G401.6 (cell line): ENCODE measurements around the gene JPH2.

Experiments used
- FAIRE-seq: peaks from 2 replicates; lab custom pipeline; 2012; peaks lifted over from hg19 to GRCh38; lab: Jason Lieb, UNC

Gene JPH2

GRCh38 chr20:44187054-44187771 lies at the start of gene JPH2:
Gene JPH2, minus strand, starts transcription at chr20:44187188. Its CDS starts 483 bp downstream, at chr20:44186705.
- no peak for FAIRE-seq

GRCh38 chr20:44235702-44236101 lies 48.7 kb upstream of the JPH2 start:
- FAIRE-seq: no peak

- FAIRE-seq: no peak
These were observed 47.8 kb upstream of the JPH2 start for GRCh38 chr20:44234566-44235317.

GRCh38 chr20:44233436-44234016 lies 46.5 kb upstream of the JPH2 start:
- no peak for FAIRE-seq

- peak; percentile 68 for FAIRE-seq
These were observed 45.5 kb upstream of the JPH2 start for GRCh38 chr20:44232469-44232856.

- FAIRE-seq: no peak
These were observed 44.9 kb upstream of the JPH2 start for GRCh38 chr20:44231713-44232468.

GRCh38 chr20:44231193-44231592 lies 44.2 kb upstream of the JPH2 start:
- FAIRE-seq: no peak

- no peak for FAIRE-seq
These were observed 41.7 kb upstream of the JPH2 start for GRCh38 chr20:44228465-44229258.

- no peak for FAIRE-seq
These were observed 37.6 kb upstream of the JPH2 start for GRCh38 chr20:44224637-44225036.

- FAIRE-seq: no peak
These were observed 36.7 kb upstream of the JPH2 start for GRCh38 chr20:44223721-44224120.

GRCh38 chr20:44222633-44223368 lies 35.8 kb upstream of the JPH2 start:
- no peak for FAIRE-seq

- FAIRE-seq: no peak
These were observed 35.0 kb upstream of the JPH2 start for GRCh38 chr20:44222027-44222426.

- FAIRE-seq: no peak
These were observed 34.5 kb upstream of the JPH2 start for GRCh38 chr20:44221368-44221954.

- FAIRE-seq: no peak
These were observed 32.8 kb upstream of the JPH2 start for GRCh38 chr20:44219791-44220190.

- FAIRE-seq: no peak
These were observed 32.3 kb upstream of the JPH2 start for GRCh38 chr20:44219170-44219730.

GRCh38 chr20:44218446-44218845 lies 31.5 kb upstream of the JPH2 start:
- no peak for FAIRE-seq

GRCh38 chr20:44217342-44218092 lies 30.5 kb upstream of the JPH2 start:
- FAIRE-seq: peak; percentile 27

GRCh38 chr20:44215125-44215524 lies 28.1 kb upstream of the JPH2 start:
- FAIRE-seq: no peak

GRCh38 chr20:44212792-44213191 lies 25.8 kb upstream of the JPH2 start:
- no peak for FAIRE-seq
